ENCODE measurements around the gene MMAA. TPM values are rescaled to one million over a fixed set of nuclear protein-coding genes. Genes with fewer than 3 reads are reported as not detected.

MMAA gene
- total and polyA plus RNA-seq, 4 donors: 6.5 to 14.0 (median 8.9) TPM

DNA sequence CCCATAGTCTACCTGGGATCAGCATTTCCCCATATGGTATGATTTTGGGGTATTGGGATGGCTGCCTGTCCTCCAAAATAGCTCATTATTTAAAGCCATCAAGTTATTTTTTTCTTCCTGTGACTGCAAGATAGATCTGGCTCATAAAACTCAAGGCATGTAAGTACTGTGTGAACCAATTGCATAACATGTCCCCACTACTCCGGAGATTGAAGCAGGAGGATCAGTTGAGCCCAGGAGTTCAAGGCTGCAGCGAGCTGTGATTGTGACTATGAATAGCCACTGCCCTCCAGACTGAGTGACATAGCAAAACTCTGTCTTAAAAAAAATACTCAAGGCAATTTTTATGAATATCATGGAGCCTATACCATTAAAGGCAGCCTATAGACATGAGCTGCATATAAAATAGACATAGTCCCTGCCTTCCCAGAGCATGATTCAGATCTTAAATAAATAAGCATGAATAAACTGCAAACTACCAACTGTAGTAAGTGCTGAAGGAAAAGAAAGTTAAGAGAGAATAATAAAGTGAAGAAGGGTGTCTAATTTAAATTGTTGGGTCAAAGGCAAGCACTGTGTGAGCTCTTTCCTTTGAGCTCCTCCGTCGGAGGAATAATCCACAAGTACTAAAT, 16.9 kb upstream of the MMAA start:
- Histone ChIP-seq H3K36me3 (ENCODE audit: control insufficient read depth in 4 of 4, insufficient read depth in 4 of 4, low read length in 4 of 4) (no peaks in the 10 kb centered on the region), H3K4me1 (ENCODE audit: control insufficient read depth in 5 of 5, insufficient read depth in 5 of 5, low read length in 5 of 5) (no peaks in the 10 kb centered on the region), H3K27ac (ENCODE audit: low read depth in 1 of 2, low read length in 1 of 2) (no peak overlapping the region), H3K9me3 (ENCODE audit: control insufficient read depth in 4 of 4, insufficient read depth in 3 of 4, low read length in 3 of 4) (peaks cover 0 to 5% (median 0%) of the 10 kb centered on the region in 4 donors), H3K4me3 (no peak overlapping the region), H3K27me3 (ENCODE audit: control insufficient read depth in 3 of 3, insufficient read depth in 3 of 3, low read length in 2 of 3) (no peaks in the 10 kb centered on the region), H3K9ac (ENCODE audit: insufficient read depth in 1 of 2, low read length in 2 of 2) (no peak overlapping the region)
- DNase-seq (no peak), ATAC-seq (ENCODE audit: insufficient read depth, low FRiP score) (no peak)
- 90 to 94% methylated on average over 4 of the region's 4 CpGs for WGBS, 2 donors
- TF ChIP-seq, protein P1, sequence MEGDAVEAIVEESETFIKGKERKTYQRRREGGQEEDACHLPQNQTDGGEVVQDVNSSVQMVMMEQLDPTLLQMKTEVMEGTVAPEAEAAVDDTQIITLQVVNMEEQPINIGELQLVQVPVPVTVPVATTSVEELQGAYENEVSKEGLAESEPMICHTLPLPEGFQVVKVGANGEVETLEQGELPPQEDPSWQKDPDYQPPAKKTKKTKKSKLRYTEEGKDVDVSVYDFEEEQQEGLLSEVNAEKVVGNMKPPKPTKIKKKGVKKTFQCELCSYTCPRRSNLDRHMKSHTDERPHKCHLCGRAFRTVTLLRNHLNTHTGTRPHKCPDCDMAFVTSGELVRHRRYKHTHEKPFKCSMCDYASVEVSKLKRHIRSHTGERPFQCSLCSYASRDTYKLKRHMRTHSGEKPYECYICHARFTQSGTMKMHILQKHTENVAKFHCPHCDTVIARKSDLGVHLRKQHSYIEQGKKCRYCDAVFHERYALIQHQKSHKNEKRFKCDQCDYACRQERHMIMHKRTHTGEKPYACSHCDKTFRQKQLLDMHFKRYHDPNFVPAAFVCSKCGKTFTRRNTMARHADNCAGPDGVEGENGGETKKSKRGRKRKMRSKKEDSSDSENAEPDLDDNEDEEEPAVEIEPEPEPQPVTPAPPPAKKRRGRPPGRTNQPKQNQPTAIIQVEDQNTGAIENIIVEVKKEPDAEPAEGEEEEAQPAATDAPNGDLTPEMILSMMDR (IDR thresholded peaks at IDR 0.05; ENCODE audit: control extremely low read depth, extremely low read depth): no peak

DNA sequence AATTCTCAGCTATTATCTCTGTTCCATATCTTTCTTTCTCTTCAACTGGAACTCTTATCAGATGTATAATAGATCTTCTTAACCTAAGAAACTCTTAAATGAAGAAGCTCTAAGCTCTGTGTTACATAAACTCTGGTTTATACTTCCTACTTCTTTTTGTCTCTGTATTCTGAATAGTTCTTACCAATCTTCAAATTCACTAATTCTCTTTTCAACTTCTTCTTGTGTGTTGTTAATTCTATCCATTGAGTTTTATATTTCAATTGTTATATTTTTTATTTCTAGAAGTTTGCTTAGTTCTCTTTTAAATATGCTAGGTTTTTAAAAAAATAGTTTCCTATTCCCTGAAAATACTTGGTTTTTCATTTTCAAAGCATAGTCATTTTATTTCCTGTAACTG, 13.2 kb upstream of the MMAA start:
- Histone ChIP-seq H3K27ac (ENCODE audit: low read depth in 1 of 2, low read length in 1 of 2) (no peak overlapping the region), H3K4me3 (no peak overlapping the region), H3K4me1 (ENCODE audit: control insufficient read depth in 5 of 5, insufficient read depth in 5 of 5, low read length in 5 of 5) (no peaks in the 10 kb centered on the region), H3K9ac (ENCODE audit: insufficient read depth in 1 of 2, low read length in 2 of 2) (no peak overlapping the region), H3K9me3 (ENCODE audit: control insufficient read depth in 4 of 4, insufficient read depth in 3 of 4, low read length in 3 of 4) (peaks cover 0 to 5% (median 0%) of the 10 kb centered on the region in 4 donors), H3K36me3 (ENCODE audit: control insufficient read depth in 4 of 4, insufficient read depth in 4 of 4, low read length in 4 of 4) (no peaks in the 10 kb centered on the region), H3K27me3 (ENCODE audit: control insufficient read depth in 3 of 3, insufficient read depth in 3 of 3, low read length in 2 of 3) (no peaks in the 10 kb centered on the region)
- ATAC-seq (ENCODE audit: insufficient read depth, low FRiP score) (no peak), DNase-seq (no peak)
- TF ChIP-seq, protein P1 (IDR thresholded peaks at IDR 0.05; ENCODE audit: control extremely low read depth, extremely low read depth): no peak

DNA sequence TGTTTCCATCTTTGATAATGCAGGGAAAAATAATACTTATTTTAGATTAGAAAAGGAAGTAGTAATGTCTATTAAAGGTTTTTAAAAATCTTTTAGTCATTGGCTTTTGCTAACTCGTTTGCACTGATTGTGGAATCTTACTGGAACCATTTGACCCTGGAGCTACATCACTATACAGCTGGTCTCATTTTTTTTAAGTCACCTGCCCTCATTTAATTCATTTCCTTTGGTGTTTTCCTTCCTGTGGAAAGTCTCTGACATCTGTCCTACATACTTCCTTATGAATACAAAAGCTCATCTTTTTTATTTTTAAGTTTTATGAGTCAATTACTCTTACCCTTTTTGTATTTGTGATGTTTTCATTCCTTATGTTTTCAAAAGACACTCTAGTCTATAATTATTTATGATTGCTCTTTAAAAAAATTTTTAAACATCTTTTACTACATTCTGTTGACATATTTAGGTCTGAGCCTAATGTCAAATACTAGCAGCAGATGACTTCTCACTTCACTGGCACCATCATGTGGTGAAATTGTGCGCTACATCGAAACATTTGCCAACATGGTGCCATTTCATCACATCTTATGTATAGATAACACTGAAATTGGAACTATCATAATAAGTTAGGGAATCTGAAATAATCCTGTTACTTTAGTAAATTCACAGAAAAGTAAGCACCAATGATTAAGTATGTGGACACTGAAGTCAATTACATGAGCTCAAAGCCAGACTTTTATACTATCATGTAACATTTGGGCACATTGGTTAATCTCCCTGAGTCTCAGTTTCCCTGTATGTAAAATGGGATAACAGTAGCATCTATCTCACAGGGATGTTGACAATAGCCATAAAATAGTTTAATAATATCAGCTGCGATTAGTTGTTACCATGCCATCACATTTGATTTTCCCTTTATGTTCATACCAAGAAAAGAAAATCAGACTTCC, 9.4 kb upstream of the MMAA start:
- Histone ChIP-seq H3K4me3 (no peak overlapping the region), H3K9me3 (ENCODE audit: control insufficient read depth in 4 of 4, insufficient read depth in 3 of 4, low read length in 3 of 4) (peaks cover 0 to 5% (median under 1%) of the 10 kb centered on the region in 4 donors), H3K36me3 (ENCODE audit: control insufficient read depth in 4 of 4, insufficient read depth in 4 of 4, low read length in 4 of 4) (no peaks in the 10 kb centered on the region), H3K4me1 (ENCODE audit: control insufficient read depth in 5 of 5, insufficient read depth in 5 of 5, low read length in 5 of 5) (no peaks in the 10 kb centered on the region), H3K9ac (ENCODE audit: insufficient read depth in 1 of 2, low read length in 2 of 2) (no peak overlapping the region), H3K27me3 (ENCODE audit: control insufficient read depth in 3 of 3, insufficient read depth in 3 of 3, low read length in 2 of 3) (no peaks in the 10 kb centered on the region), H3K27ac (ENCODE audit: low read depth in 1 of 2, low read length in 1 of 2) (no peak overlapping the region)
- TF ChIP-seq, protein P1 (IDR thresholded peaks at IDR 0.05; ENCODE audit: control extremely low read depth, extremely low read depth): peak; percentile 56
- DNase-seq (peak; percentile 77 to 88 (median 85)), ATAC-seq (ENCODE audit: insufficient read depth, low FRiP score) (no peak)
- 48 to 63% methylated on average over 4 of the region's 4 CpGs for WGBS, 2 donors

Measured in lung (tissue), 12 donors.